ENCODE results near the gene EPB41L4A. TPM values are rescaled to one million over a fixed set of nuclear protein-coding genes. Genes with fewer than 3 reads are reported as not detected.

EPB41L4A gene
- total RNA-seq, 2 donors from 2014 or later = 7.0 to 16.2 TPM

- intact Hi-C loops (cut with DNase I) = no loop called here
Measured at GRCh38 chr5:112264666-112265065, 154.4 kb downstream of the EPB41L4A start.

GRCh38 chr5:112264151-112264550 lies 154.9 kb downstream of the EPB41L4A start:
- WGBS, 2 donors = 81 to 87% methylated on average over 4 of the region's 4 CpGs
- no peaks in the 10 kb centered on the region for H3K36me3 ChIP-seq (replicated peaks in 1 of 2; ENCODE audit: insufficient read depth in 1 of 2, low read depth in 2 of 2)
- ATAC-seq (no peak), DNase-seq (no peak)
- no peaks in the 10 kb centered on the region for H3K4me1 ChIP-seq
- H3K27me3 ChIP-seq = no peaks in the 10 kb centered on the region
- intact Hi-C loops (cut with DNase I) = no loop called here
- TF ChIP-seq CTCF (IDR thresholded peaks at IDR 0.05) = no peak
- no peak for TF ChIP-seq POLR2A (IDR thresholded peaks at IDR 0.05)
- no peak overlapping the region for H3K4me3 ChIP-seq
- no peaks in the 10 kb centered on the region for H3K9me3 ChIP-seq
- no peak overlapping the region for H3K27ac ChIP-seq

More at GRCh38 chr5:112264666-112265065, 154.4 kb downstream of the EPB41L4A start:
- Histone ChIP-seq H3K36me3 (replicated peaks in 1 of 2; ENCODE audit: insufficient read depth in 1 of 2, low read depth in 2 of 2) (no peaks in the 10 kb centered on the region), H3K4me3 (no peak overlapping the region), H3K9me3 (no peaks in the 10 kb centered on the region), H3K27me3 (no peaks in the 10 kb centered on the region), H3K4me1 (no peaks in the 10 kb centered on the region), H3K27ac (no peak overlapping the region)
- TF ChIP-seq POLR2A (IDR thresholded peaks at IDR 0.05) (no peak), CTCF (IDR thresholded peaks at IDR 0.05) (no peak)
- ATAC-seq (no peak), DNase-seq (no peak)
- 91 to 94% methylated on average over 3 of the region's 3 CpGs for WGBS, 2 donors

DNA sequence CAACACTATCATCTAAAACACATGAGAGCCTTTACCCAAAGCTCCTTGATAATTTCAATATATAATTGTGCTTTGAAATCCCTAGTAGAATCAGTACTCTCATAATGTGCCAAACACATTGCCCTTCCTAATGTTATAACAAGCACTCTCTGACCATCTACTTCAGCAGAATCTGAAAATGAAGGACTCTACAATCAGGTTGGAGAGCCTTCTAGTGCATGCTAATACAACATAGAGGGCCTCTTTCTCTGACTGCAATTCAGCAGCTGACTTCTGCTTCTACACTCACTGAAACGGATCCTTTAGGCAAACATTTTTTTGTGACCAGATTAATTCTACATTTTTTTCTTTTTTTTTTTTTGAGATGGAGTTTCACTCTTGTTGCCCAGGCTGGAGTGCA lies 155.6 kb downstream of the EPB41L4A start:
- Histone ChIP-seq H3K9me3 (no peaks in the 10 kb centered on the region), H3K4me1 (no peaks in the 10 kb centered on the region), H3K4me3 (no peak overlapping the region), H3K27ac (no peak overlapping the region), H3K27me3 (no peaks in the 10 kb centered on the region), H3K36me3 (replicated peaks in 1 of 2; ENCODE audit: insufficient read depth in 1 of 2, low read depth in 2 of 2) (no peaks in the 10 kb centered on the region)
- 85 to 87% methylated on average over 1 of the region's 1 CpG for WGBS, 2 donors
- DNase-seq (no peak), ATAC-seq (no peak)
- intact Hi-C loops (cut with DNase I) = no loop called here
- TF ChIP-seq CTCF (IDR thresholded peaks at IDR 0.05) (no peak), POLR2A (IDR thresholded peaks at IDR 0.05) (no peak)

- TF ChIP-seq POLR2A (IDR thresholded peaks at IDR 0.05) = no peak
- no peak for TF ChIP-seq CTCF (IDR thresholded peaks at IDR 0.05)
- Histone ChIP-seq H3K27me3 (no peaks in the 10 kb centered on the region), H3K27ac (no peak overlapping the region), H3K4me3 (no peak overlapping the region), H3K36me3 (replicated peaks in 1 of 2; ENCODE audit: insufficient read depth in 1 of 2, low read depth in 2 of 2) (no peaks in the 10 kb centered on the region), H3K9me3 (no peaks in the 10 kb centered on the region), H3K4me1 (no peaks in the 10 kb centered on the region)
- intact Hi-C loops (cut with DNase I) = no loop called here
- 64 to 83% methylated on average over 2 of the region's 2 CpGs for WGBS, 2 donors
- no peak for ATAC-seq
- no peak for DNase-seq
Measured at GRCh38 chr5:112258571-112258970, 160.5 kb downstream of the EPB41L4A start.

- Histone ChIP-seq H3K9me3 (no peaks in the 10 kb centered on the region), H3K4me3 (no peak overlapping the region), H3K36me3 (replicated peaks in 1 of 2; ENCODE audit: insufficient read depth in 1 of 2, low read depth in 2 of 2) (no peaks in the 10 kb centered on the region), H3K4me1 (no peaks in the 10 kb centered on the region), H3K27ac (no peak overlapping the region), H3K27me3 (no peaks in the 10 kb centered on the region)
- ATAC-seq (no peak), DNase-seq (no peak)
- TF ChIP-seq POLR2A (IDR thresholded peaks at IDR 0.05) = no peak
- TF ChIP-seq CTCF (IDR thresholded peaks at IDR 0.05) = no peak
- intact Hi-C loops (cut with DNase I) = no loop called here
Measured at GRCh38 chr5:112257976-112258375, 161.1 kb downstream of the EPB41L4A start.

Data from body of pancreas (tissue), 4 donors.